ENCODE data around the gene CFAP100. TPM values are rescaled to one million over a fixed set of nuclear protein-coding genes. Genes with fewer than 3 reads are reported as not detected.

Gene CFAP100
- total and polyA plus RNA-seq, 10 of the 15 experiments (the other 5 are each of a cell fraction or from before 2014, with no cell fraction given) = 0.04 to 0.27 TPM; not detected in 8

DNA sequence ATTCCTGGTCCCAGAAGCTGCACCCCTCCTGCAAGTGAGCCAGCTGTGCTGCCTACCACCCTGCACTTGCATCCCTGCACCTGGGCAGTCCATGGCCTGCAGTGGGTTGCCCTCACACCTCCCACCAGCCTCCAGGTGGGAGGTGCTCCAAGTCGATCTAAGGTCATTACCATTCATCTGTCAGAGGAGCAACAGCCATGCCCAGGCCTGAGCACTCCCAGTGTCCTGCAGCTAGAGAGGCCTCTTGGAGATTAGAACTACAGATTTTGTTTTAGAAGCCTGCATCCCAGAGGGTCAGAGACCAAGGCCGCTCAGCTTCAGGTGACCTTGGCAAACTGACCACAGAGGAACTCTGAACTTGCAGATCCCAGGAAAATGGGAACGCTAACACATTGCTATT, 90.0 kb downstream of the CFAP100 start:
- H3K9me3 ChIP-seq (replicated peaks; ENCODE audit: control insufficient read depth, insufficient read depth, low read length) = no peaks in the 10 kb centered on the region
- ChIA-PET CTCF (no interaction called here), SMC1A (ENCODE audit: uncharacterized antibody, unreplicated experiment) (no interaction called here), POLR2A (no interaction called here), RAD21 (ENCODE audit: unreplicated experiment) (no interaction called here)
- 20% methylated on average over 3 of the region's 3 CpGs for WGBS (ENCODE audit: insufficient coverage, insufficient replicate concordance, low lambda C conversion rate, missing lambda C conversion rate)
- DNase-seq (ENCODE audit: low read depth, low spot score) = no peak
- H3K4me2 ChIP-seq (ENCODE audit: control insufficient read depth, insufficient read depth) = no peak overlapping the region
- no peak for TF ChIP-seq ESRRA (IDR thresholded peaks at IDR 0.05; ENCODE audit: low read length)
- no peak for TF ChIP-seq SUPT20H (IDR thresholded peaks at IDR 0.05; ENCODE audit: borderline replicate concordance, control insufficient read depth, low read depth, low read length)
- TF ChIP-seq, protein P1, sequence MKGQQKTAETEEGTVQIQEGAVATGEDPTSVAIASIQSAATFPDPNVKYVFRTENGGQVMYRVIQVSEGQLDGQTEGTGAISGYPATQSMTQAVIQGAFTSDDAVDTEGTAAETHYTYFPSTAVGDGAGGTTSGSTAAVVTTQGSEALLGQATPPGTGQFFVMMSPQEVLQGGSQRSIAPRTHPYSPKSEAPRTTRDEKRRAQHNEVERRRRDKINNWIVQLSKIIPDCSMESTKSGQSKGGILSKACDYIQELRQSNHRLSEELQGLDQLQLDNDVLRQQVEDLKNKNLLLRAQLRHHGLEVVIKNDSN (IDR thresholded peaks at IDR 0.05; ENCODE audit: borderline replicate concordance, extremely low read length, insufficient read depth, low read depth, low read length) = no peak
- TF ChIP-seq SMC3 (IDR thresholded peaks at IDR 0.05; ENCODE audit: borderline replicate concordance, low read length) = no peak
- TF ChIP-seq RELA (IDR thresholded peaks at IDR 0.05; ENCODE audit: borderline replicate concordance, partially characterized antibody) = no peak
- TF ChIP-seq IKZF1 (conservative IDR thresholded peaks at IDR 0.05) = no peak
- TF ChIP-seq, protein P2, sequence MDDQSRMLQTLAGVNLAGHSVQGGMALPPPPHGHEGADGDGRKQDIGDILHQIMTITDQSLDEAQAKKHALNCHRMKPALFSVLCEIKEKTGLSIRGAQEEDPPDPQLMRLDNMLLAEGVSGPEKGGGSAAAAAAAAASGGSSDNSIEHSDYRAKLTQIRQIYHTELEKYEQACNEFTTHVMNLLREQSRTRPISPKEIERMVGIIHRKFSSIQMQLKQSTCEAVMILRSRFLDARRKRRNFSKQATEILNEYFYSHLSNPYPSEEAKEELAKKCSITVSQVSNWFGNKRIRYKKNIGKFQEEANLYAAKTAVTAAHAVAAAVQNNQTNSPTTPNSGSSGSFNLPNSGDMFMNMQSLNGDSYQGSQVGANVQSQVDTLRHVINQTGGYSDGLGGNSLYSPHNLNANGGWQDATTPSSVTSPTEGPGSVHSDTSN (IDR thresholded peaks at IDR 0.05; ENCODE audit: insufficient replicate concordance, low read depth, low read length) = no peak
- TF ChIP-seq, protein P3, sequence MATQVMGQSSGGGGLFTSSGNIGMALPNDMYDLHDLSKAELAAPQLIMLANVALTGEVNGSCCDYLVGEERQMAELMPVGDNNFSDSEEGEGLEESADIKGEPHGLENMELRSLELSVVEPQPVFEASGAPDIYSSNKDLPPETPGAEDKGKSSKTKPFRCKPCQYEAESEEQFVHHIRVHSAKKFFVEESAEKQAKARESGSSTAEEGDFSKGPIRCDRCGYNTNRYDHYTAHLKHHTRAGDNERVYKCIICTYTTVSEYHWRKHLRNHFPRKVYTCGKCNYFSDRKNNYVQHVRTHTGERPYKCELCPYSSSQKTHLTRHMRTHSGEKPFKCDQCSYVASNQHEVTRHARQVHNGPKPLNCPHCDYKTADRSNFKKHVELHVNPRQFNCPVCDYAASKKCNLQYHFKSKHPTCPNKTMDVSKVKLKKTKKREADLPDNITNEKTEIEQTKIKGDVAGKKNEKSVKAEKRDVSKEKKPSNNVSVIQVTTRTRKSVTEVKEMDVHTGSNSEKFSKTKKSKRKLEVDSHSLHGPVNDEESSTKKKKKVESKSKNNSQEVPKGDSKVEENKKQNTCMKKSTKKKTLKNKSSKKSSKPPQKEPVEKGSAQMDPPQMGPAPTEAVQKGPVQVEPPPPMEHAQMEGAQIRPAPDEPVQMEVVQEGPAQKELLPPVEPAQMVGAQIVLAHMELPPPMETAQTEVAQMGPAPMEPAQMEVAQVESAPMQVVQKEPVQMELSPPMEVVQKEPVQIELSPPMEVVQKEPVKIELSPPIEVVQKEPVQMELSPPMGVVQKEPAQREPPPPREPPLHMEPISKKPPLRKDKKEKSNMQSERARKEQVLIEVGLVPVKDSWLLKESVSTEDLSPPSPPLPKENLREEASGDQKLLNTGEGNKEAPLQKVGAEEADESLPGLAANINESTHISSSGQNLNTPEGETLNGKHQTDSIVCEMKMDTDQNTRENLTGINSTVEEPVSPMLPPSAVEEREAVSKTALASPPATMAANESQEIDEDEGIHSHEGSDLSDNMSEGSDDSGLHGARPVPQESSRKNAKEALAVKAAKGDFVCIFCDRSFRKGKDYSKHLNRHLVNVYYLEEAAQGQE (IDR thresholded peaks at IDR 0.05; ENCODE audit: low read depth, low read length) = no peak
- no peak for TF ChIP-seq RAD51 (IDR thresholded peaks at IDR 0.05)
- TF ChIP-seq SRF (IDR thresholded peaks at IDR 0.05; ENCODE audit: low read depth in 2 of 2, low read length in 2 of 2) = no peak
- TF ChIP-seq KDM1A (IDR thresholded peaks at IDR 0.05; ENCODE audit: borderline replicate concordance) = no peak
- TF ChIP-seq LARP7 (IDR thresholded peaks at IDR 0.05) = no peak
- TF ChIP-seq RCOR1 (conservative IDR thresholded peaks at IDR 0.05; ENCODE audit: low read depth, low read length) = no peak
- TF ChIP-seq, protein P4, sequence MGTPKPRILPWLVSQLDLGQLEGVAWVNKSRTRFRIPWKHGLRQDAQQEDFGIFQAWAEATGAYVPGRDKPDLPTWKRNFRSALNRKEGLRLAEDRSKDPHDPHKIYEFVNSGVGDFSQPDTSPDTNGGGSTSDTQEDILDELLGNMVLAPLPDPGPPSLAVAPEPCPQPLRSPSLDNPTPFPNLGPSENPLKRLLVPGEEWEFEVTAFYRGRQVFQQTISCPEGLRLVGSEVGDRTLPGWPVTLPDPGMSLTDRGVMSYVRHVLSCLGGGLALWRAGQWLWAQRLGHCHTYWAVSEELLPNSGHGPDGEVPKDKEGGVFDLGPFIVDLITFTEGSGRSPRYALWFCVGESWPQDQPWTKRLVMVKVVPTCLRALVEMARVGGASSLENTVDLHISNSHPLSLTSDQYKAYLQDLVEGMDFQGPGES (IDR thresholded peaks at IDR 0.05) = no peak
- intact Hi-C loops (cut with micrococcal nuclease; ENCODE audit: unreplicated experiment) (no loop called here), in situ Hi-C loops (cut with MboI) (no loop called here)
- no peak overlapping the region for H3K4me3 ChIP-seq
- H2AFZ ChIP-seq (ENCODE audit: control insufficient read depth, low read depth, low read length) = no peak overlapping the region
- BruUV-seq (replicated peaks) = no TSS peak
- no peak for FAIRE-seq
- H3K27ac ChIP-seq (ENCODE audit: control insufficient read depth, insufficient read depth) = no peak overlapping the region
- no peaks in the 10 kb centered on the region for H3K79me2 ChIP-seq (ENCODE audit: control insufficient read depth, insufficient read depth, low read length)
- H3K27me3 ChIP-seq (replicated peaks in 1 of 2; ENCODE audit: control insufficient read depth in 2 of 2, insufficient read depth in 2 of 2, low read length in 1 of 2) = no peaks in the 10 kb centered on the region
- no peaks in the 10 kb centered on the region for H3K36me3 ChIP-seq (ENCODE audit: control insufficient read depth in 2 of 2, insufficient read depth in 2 of 2, low read length in 1 of 2)
- H4K20me1 ChIP-seq (ENCODE audit: control insufficient read depth, insufficient read depth) = no peaks in the 10 kb centered on the region
- no peaks in the 10 kb centered on the region for H3K4me1 ChIP-seq (ENCODE audit: control insufficient read depth, insufficient read depth, low read length)
- H3K9ac ChIP-seq (ENCODE audit: control insufficient read depth, insufficient read depth, low read length) = no peak overlapping the region
- no peak for ATAC-seq

Measured in GM12878 (cell line).